OCI-LY3 (cell line): ENCODE data around the gene LRRC4C.

Experiments
- CTCF ChIP-seq: fragments of 200-600, 300-600 bp; sonication (generic); IDR thresholded peaks from 2 replicates; pipeline ENCODE4 v1.5.1; 2014; ENCODE audit warnings: antibody characterized with exemption, low read length, low read depth
- EZH2phosphoT487 ChIP-seq: fragments of 200-600 bp; shearing (Covaris generic); IDR thresholded peaks from 2 replicates; pipeline ENCODE4 v1.6.1; 2018; ENCODE audit warnings: antibody characterized with exemption, mixed run types, low read depth

DNA sequence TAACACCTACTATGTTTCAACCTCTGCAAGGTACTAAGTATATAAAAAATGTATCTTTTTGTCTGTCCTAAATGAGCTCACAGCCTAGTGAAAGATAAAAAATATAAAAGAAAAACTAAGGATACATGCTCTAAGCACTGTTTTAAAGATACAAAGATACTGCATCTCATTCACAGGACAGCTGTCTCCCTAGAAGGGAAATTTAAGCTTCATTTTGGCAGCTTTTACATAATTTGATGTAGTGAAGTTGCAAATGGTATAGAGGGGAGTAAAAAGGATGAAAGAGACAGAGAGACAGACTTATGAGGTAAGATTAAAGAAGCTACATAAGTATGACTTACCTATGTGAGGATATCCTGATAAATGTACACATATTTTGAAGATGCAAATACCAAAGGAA lies 53.6 kb downstream of the LRRC4C start:
- no peak for TF ChIP-seq CTCF
- no peak for TF ChIP-seq EZH2phosphoT487
